ENCODE results near the gene PEX11A.

PEX11A gene

GRCh38 chr15:89725064-89725463 is 34.5 kb upstream of the PEX11A start:
- H3K4me3 ChIP-seq (ENCODE audit: low read length) = no peak overlapping the region
- no peak for TF ChIP-seq CTCF (conservative IDR thresholded peaks at IDR 0.05; ENCODE audit: low read depth, low read length)
- no peak for DNase-seq (ENCODE audit: low read depth)

- TF ChIP-seq CTCF (conservative IDR thresholded peaks at IDR 0.05; ENCODE audit: low read depth, low read length) = no peak
- no peak for DNase-seq (ENCODE audit: low read depth)
- H3K4me3 ChIP-seq (ENCODE audit: low read length) = no peak overlapping the region
Measured at GRCh38 chr15:89724621-89725020, 34.1 kb upstream of the PEX11A start.

DNA sequence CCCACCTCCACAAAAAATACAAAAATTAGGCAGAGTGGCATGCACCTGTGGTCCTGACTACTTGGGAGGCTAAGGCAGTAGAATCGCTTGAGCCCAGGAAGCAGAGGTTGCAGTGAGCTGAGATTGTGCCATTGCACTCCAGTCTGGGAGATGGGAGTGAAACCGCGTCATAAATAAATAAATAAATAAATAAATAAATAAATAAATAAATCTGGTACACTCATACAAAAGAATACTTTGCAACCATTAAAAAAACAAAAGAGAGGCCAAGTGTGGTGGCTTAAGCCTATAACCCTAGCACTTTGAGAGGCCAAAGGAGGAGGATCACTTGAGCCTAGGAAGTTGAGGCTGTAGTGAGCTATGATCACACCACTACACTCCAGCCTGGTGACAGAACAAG is 32.5 kb upstream of the PEX11A start:
- TF ChIP-seq CTCF (conservative IDR thresholded peaks at IDR 0.05; ENCODE audit: low read depth, low read length) = no peak
- DNase-seq (ENCODE audit: low read depth) = no peak

GRCh38 chr15:89714775-89715174 is 24.2 kb upstream of the PEX11A start:
- DNase-seq (ENCODE audit: low read depth) = no peak
- no peak overlapping the region for H3K4me3 ChIP-seq (ENCODE audit: low read length)
- no peak for TF ChIP-seq CTCF (conservative IDR thresholded peaks at IDR 0.05; ENCODE audit: low read depth, low read length)

More for the DNA sequence above, 32.5 kb upstream of the PEX11A start:
- H3K4me3 ChIP-seq (ENCODE audit: low read length) = no peak overlapping the region

GRCh38 chr15:89707577-89707976 is 17.0 kb upstream of the PEX11A start:
- no peak for DNase-seq (ENCODE audit: low read depth)
- H3K4me3 ChIP-seq (ENCODE audit: low read length) = no peak overlapping the region
- TF ChIP-seq CTCF (conservative IDR thresholded peaks at IDR 0.05; ENCODE audit: low read depth, low read length) = no peak

DNA sequence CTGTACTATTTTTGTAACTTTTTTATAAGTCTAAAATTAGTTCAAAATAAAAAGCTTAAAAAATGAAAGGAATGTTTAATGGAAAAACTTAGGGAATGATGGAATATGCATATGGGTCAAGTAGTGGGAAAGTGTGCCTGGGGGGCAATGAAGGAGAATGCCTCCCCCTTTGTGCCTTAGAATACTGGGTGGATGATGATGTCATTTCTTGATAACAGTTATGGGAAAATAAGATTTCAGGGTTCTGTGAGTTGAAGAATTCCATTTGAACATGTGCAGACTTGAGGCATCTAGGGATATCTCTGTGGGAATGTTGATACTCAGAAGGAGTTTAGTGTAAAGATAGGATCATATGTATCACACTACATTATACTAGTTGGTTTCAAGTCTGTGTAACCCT is 13.9 kb upstream of the PEX11A start:
- no peak overlapping the region for H3K4me3 ChIP-seq (ENCODE audit: low read length)
- no peak for DNase-seq (ENCODE audit: low read depth)
- TF ChIP-seq CTCF (conservative IDR thresholded peaks at IDR 0.05; ENCODE audit: low read depth, low read length) = no peak

GRCh38 chr15:89695198-89695597 is 4.6 kb upstream of the PEX11A start:
- DNase-seq (ENCODE audit: low read depth) = no peak
- no peak for TF ChIP-seq CTCF (conservative IDR thresholded peaks at IDR 0.05; ENCODE audit: low read depth, low read length)
- no peak overlapping the region for H3K4me3 ChIP-seq (ENCODE audit: low read length)
